Activated T-helper 17 cell treated with anti-CD3 and anti-CD28 coated beads, Interleukin-2, amount 50 U/mL, for 72 hours (primary cell): ENCODE measurements around the gene UGT1A9. TPM values are rescaled to one million over a fixed set of nuclear protein-coding genes. Genes with fewer than 3 reads are reported as not detected.

ENCODE experiments used
- ATAC-seq: fragments of 150-1000 bp; cut with Tn5 transposase; replicated peaks from 2 replicates; pipeline ENCODE4 v1.10.0; 2021; ENCODE audit warnings: mild to moderate bottlenecking, moderate library complexity
- H3K27ac Mint-ChIP-seq: one replicate; pipeline ENCODE4 v1.8.0; 2022; ENCODE audit warnings: mixed read lengths
- H3K27me3 Mint-ChIP-seq: one replicate; pipeline ENCODE4 v1.8.0; 2022; ENCODE audit warnings: mixed read lengths
- H3K36me3 Mint-ChIP-seq: one replicate; pipeline ENCODE4 v1.8.0; 2022; ENCODE audit warnings: low read depth, mild to moderate bottlenecking, mixed read lengths
- H3K4me1 Mint-ChIP-seq: one replicate; pipeline ENCODE4 v1.8.0; 2022; ENCODE audit warnings: mixed read lengths
- H3K4me3 Mint-ChIP-seq: one replicate; pipeline ENCODE4 v1.8.0; 2022; ENCODE audit warnings: mild to moderate bottlenecking, mixed read lengths
- H3K9me3 Mint-ChIP-seq: one replicate; pipeline ENCODE4 v1.8.0; 2022; ENCODE audit warnings: mixed read lengths
- total RNA-seq, 2 donors: library from RNA; stranded (reverse); gene quantifications; one replicate each; pipeline ENCODE4 v1.2.3, GENCODE V29; 2022

UGT1A9 gene
- total RNA-seq, 2 donors from 2014 or later, result 0.19 TPM; not detected in 1

GRCh38 chr2:233773854-233774253 lies 102.2 kb downstream of the UGT1A9 start:
- ATAC-seq, result no peak
- Mint-ChIP-seq H3K4me3 (no peak overlapping the region), H3K27ac (no peak overlapping the region), H3K36me3 (no peaks in the 10 kb centered on the region), H3K4me1 (no peaks in the 10 kb centered on the region), H3K27me3 (peaks cover 15% of the 10 kb centered on the region), H3K9me3 (peaks cover 4% of the 10 kb centered on the region)

- Mint-ChIP-seq H3K27me3 (peaks cover 13% of the 10 kb centered on the region), H3K27ac (no peak overlapping the region), H3K4me3 (no peak overlapping the region), H3K9me3 (peaks cover 4% of the 10 kb centered on the region), H3K4me1 (no peaks in the 10 kb centered on the region), H3K36me3 (no peaks in the 10 kb centered on the region)
- ATAC-seq, result no peak
These were observed 103.7 kb downstream of the UGT1A9 start for GRCh38 chr2:233775414-233775813.

DNA sequence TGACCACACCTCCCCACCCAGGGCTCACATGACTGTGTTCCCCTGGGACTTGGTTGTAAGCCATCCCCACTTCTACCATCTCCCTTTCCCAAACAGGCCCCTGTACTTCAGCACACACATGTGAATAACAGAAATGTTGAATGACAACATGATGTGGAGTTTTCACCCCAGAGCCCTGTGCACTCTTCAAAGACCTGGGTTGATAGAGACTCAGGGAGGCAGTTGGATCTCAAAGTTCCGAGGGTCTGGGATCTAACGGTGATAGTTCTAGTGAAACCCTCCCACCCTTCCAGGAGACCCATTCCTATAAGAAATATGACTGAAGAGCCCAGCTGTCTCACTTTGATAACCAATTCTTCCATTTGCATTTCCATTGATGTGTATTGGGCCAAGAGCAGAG lies 106.3 kb downstream of the UGT1A9 start, which contains the start of gene MROH2A:
MROH2A (plus strand) TSS at position 301 of the 400 bp plus-strand sequence. CDS start 1,029 bp downstream, outside the sequence.
- Mint-ChIP-seq H3K9me3 (peaks cover 4% of the 10 kb centered on the region), H3K27me3 (peaks cover 13% of the 10 kb centered on the region), H3K27ac (no peak within 1 kb of the TSS), H3K4me1 (no peaks in the 10 kb centered on the region), H3K36me3 (no peaks in the 10 kb centered on the region), H3K4me3 (no peak within 1 kb of the TSS)
- no peak for ATAC-seq

DNA sequence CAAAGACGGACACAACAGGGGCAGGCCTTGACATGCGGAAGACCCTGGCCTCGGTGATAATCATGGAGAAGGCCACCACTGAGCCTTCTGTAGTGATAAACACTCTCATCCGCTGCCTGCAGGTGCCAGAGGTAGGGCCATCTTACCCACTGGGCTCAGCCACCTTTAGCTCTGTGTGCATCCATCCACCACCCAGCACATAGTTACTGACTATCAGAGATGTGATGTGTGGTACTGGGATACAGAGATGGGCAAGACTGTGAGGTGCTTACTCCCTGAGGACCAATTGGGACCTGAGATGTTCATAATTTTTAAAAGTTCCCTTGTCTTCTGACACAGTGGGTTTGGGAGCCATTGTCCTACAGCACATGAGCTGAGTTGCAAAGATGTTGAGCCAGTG lies 108.0 kb downstream of the UGT1A9 start:
- H3K36me3 Mint-ChIP-seq, result no peaks in the 10 kb centered on the region
- peaks cover 19% of the 10 kb centered on the region for H3K27me3 Mint-ChIP-seq
- H3K27ac Mint-ChIP-seq, result no peak overlapping the region
- no peak for ATAC-seq
- peaks cover 4% of the 10 kb centered on the region for H3K9me3 Mint-ChIP-seq
- no peaks in the 10 kb centered on the region for H3K4me1 Mint-ChIP-seq
- H3K4me3 Mint-ChIP-seq, result no peak overlapping the region

- H3K4me3 Mint-ChIP-seq, result no peak overlapping the region
These were observed 109.1 kb downstream of the UGT1A9 start for GRCh38 chr2:233780771-233781170.

DNA sequence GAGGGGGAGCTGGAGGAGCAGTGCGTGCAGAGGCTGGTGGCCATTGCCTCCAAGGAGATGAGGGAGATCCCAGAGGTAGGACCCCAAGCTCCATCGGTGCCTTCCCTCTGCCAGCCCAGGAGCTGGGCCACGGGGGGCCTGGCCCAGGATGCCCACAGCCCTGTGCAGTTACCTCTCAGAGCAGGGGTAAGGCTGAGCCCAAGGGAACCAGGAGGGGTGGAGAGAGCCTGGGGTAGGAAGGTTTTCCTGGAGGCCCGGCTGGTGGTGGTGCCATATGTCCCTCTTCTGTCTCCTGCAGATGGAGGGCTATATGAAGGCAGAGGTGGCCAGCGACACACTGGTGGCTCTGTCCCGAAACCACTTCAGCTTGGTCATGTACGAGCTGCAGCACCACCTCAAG lies 117.9 kb downstream of the UGT1A9 start:
- H3K4me3 Mint-ChIP-seq, result no peak overlapping the region
- peaks cover 6% of the 10 kb centered on the region for H3K27me3 Mint-ChIP-seq
- H3K4me1 Mint-ChIP-seq, result no peaks in the 10 kb centered on the region
- H3K27ac Mint-ChIP-seq, result no peak overlapping the region
- peaks cover 5% of the 10 kb centered on the region for H3K9me3 Mint-ChIP-seq
- H3K36me3 Mint-ChIP-seq, result no peaks in the 10 kb centered on the region
- no peak for ATAC-seq

More at GRCh38 chr2:233780771-233781170, 109.1 kb downstream of the UGT1A9 start:
- Mint-ChIP-seq H3K4me1 (no peaks in the 10 kb centered on the region), H3K27me3 (peaks cover 19% of the 10 kb centered on the region), H3K36me3 (no peaks in the 10 kb centered on the region), H3K27ac (no peak overlapping the region), H3K9me3 (peaks cover 3% of the 10 kb centered on the region)
- ATAC-seq, result no peak

- peaks cover 1% of the 10 kb centered on the region for H3K9me3 Mint-ChIP-seq
- H3K4me3 Mint-ChIP-seq, result no peak overlapping the region
- H3K27me3 Mint-ChIP-seq, result peaks cover 2% of the 10 kb centered on the region
- H3K36me3 Mint-ChIP-seq, result no peaks in the 10 kb centered on the region
- no peak overlapping the region for H3K27ac Mint-ChIP-seq
- H3K4me1 Mint-ChIP-seq, result no peaks in the 10 kb centered on the region
- no peak for ATAC-seq
These were observed 119.6 kb downstream of the UGT1A9 start for GRCh38 chr2:233791151-233791882.

- H3K9me3 Mint-ChIP-seq, result no peaks in the 10 kb centered on the region
- no peaks in the 10 kb centered on the region for H3K27me3 Mint-ChIP-seq
- H3K27ac Mint-ChIP-seq, result no peak overlapping the region
- ATAC-seq, result no peak
- H3K36me3 Mint-ChIP-seq, result no peaks in the 10 kb centered on the region
- no peaks in the 10 kb centered on the region for H3K4me1 Mint-ChIP-seq
- H3K4me3 Mint-ChIP-seq, result no peak overlapping the region
These were observed 120.2 kb downstream of the UGT1A9 start for GRCh38 chr2:233791883-233792329.

DNA sequence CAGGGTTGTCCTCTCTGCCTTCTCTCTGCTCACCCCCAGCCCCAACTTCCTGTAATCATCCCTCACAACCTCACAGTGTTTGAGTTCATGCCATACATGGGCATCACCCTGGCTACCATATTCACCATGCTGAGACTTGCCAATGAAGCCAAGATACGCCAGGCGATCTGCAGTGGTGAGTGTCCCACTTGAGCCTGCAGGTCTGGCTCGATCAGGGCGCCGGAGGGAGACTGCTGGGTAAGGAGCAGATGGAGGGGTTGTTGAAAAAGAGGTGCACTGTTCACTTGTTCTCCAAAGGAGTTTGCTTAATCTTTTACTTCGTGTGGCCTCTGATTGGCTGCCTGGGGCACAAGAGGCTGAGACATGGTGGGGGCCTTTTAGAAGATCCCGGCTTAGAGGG lies 121.0 kb downstream of the UGT1A9 start:
- H3K4me3 Mint-ChIP-seq, result no peak overlapping the region

DNA sequence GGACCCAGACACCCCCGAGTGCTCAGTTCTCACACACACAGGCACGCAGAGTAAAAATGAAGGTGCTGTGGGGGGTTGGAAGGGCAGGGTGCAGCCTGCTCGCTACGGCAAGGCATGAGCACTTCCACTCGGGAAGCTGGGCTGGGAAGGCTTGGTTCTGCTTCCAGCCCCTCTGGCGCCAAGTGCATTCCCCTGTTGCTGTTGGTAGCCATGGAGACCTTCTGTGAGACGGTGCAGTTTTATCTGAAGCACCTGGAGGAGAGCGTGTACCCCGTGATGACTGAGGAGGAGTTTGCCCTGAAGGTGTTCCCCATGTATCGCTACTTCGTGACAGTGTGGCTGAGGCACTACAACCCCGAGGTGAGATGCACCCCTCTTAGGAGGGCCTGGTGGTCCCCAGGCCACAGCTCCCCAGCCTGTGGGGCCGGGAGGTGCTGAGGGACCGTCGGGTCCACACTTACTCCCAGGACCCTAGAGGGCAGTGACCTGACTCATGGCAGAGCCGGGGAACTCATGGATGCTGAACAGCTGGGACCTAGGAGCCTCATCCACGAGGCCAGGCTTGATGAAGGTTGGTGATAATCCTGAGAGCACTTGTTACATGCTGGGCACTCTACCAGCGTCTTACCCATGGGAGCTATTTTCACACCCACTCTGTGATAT lies 121.9 kb downstream of the UGT1A9 start:
- no peak overlapping the region for H3K4me3 Mint-ChIP-seq
- H3K27ac Mint-ChIP-seq, result no peak overlapping the region
- no peak for ATAC-seq
- H3K9me3 Mint-ChIP-seq, result no peaks in the 10 kb centered on the region
- peaks cover 8% of the 10 kb centered on the region for H3K27me3 Mint-ChIP-seq
- no peaks in the 10 kb centered on the region for H3K36me3 Mint-ChIP-seq
- no peaks in the 10 kb centered on the region for H3K4me1 Mint-ChIP-seq

More for the DNA sequence above, 121.0 kb downstream of the UGT1A9 start:
- Mint-ChIP-seq H3K27ac (no peak overlapping the region), H3K27me3 (peaks cover under 1% of the 10 kb centered on the region), H3K9me3 (no peaks in the 10 kb centered on the region), H3K36me3 (no peaks in the 10 kb centered on the region), H3K4me1 (no peaks in the 10 kb centered on the region)
- no peak for ATAC-seq

- Mint-ChIP-seq H3K36me3 (no peaks in the 10 kb centered on the region), H3K9me3 (no peaks in the 10 kb centered on the region), H3K27me3 (peaks cover 8% of the 10 kb centered on the region), H3K4me3 (no peak overlapping the region), H3K27ac (no peak overlapping the region), H3K4me1 (no peaks in the 10 kb centered on the region)
- no peak for ATAC-seq
These were observed 122.5 kb downstream of the UGT1A9 start for GRCh38 chr2:233794128-233794658.

DNA sequence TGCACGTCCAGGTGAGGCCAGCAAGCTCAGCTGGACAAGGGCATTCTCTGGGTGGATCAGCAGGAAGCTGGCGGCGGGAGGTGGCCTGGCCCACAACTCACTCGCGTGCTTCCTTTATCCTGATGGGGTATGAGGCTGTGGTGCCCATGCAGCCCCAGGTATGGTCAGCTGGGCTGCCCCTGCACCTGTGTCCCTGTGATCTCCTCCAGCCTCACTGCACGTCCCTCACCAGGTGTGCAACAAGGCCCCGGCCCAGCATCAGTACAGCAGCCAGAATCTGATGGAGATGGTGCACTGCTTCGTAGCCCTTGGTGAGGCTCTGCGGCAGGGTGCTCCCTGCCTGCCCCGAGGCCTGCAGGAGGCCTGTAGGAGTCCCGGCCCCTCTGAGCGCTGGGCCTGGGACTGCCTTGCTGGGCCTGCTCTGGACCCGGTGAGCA lies 124.1 kb downstream of the UGT1A9 start:
- Mint-ChIP-seq H3K9me3 (no peaks in the 10 kb centered on the region), H3K4me1 (no peaks in the 10 kb centered on the region), H3K4me3 (no peak overlapping the region), H3K36me3 (no peaks in the 10 kb centered on the region), H3K27me3 (peaks cover 8% of the 10 kb centered on the region), H3K27ac (no peak overlapping the region)
- ATAC-seq, result no peak

DNA sequence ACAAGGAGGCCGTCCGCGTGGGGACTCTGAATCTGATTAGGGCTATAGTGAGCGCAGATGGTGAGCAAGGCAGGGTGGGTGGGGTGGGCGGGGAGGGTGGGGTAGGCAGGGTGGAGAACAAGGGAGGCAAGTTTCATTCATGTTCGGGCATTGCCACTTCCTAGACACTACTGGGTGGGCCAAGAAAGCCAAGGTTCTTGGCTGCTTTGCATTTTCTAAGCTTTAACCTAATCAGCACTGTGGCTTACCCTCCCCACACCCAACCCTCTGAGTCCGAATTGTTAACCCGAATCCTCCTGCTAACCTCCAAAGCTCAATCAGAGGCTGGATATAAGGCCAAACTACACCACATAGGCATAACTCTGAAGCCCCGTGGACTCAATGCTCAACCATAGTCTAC lies 124.6 kb downstream of the UGT1A9 start:
- no peaks in the 10 kb centered on the region for H3K9me3 Mint-ChIP-seq
- no peak for ATAC-seq
- no peaks in the 10 kb centered on the region for H3K4me1 Mint-ChIP-seq
- no peaks in the 10 kb centered on the region for H3K36me3 Mint-ChIP-seq
- H3K27ac Mint-ChIP-seq, result no peak overlapping the region
- peaks cover 8% of the 10 kb centered on the region for H3K27me3 Mint-ChIP-seq
- no peak overlapping the region for H3K4me3 Mint-ChIP-seq

DNA sequence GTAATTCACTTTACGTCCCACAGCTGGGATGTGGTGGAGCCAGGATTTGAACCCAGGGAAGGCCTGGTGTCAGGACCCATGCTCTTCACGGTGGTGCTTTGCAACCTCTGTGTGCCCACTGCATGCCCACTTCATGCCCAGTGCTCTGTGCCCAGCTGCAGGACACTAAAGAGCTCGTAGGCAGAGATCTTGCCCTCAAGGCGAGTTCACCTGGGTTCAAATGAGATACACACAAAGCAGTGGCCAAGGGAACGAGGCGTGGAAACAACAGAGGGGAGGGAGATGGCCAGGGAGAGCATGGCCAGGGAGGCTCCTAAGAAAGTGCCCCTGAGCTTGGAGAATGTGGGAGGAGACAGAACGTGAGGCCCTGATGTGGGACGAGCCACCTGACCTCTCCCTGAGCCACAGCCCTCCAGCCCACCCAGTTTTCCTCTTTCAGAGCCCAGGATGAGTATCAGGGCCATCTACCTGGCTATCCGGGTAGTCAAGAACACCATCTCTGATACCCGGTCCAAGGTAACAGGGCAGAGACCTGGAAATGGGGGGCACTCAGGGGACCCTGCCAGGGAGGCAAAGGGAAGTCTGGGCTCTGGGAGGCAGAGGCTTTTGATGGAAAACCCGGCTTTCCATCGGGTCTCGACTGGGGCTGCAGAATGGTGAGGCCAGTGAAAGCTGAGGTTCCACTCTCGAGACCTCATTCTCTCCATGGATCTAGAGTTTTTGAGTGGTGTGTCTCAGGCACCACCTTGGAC lies 126.8 kb downstream of the UGT1A9 start:
- Mint-ChIP-seq H3K4me3 (no peak overlapping the region), H3K36me3 (no peaks in the 10 kb centered on the region), H3K4me1 (no peaks in the 10 kb centered on the region), H3K9me3 (no peaks in the 10 kb centered on the region), H3K27ac (no peak overlapping the region), H3K27me3 (peaks cover 16% of the 10 kb centered on the region)
- no peak for ATAC-seq
